LNCAP (cell line): ENCODE measurements around the gene CEMIP.

ENCODE experiments used
- TF ChIP-seq, protein P1 (sequence below): fragments of 450-650 bp; IDR thresholded peaks from 2 replicates; pipeline ENCODE4 v1.5.1; 2017; ENCODE audit warnings: mild to moderate bottlenecking

The CEMIP gene

DNA sequence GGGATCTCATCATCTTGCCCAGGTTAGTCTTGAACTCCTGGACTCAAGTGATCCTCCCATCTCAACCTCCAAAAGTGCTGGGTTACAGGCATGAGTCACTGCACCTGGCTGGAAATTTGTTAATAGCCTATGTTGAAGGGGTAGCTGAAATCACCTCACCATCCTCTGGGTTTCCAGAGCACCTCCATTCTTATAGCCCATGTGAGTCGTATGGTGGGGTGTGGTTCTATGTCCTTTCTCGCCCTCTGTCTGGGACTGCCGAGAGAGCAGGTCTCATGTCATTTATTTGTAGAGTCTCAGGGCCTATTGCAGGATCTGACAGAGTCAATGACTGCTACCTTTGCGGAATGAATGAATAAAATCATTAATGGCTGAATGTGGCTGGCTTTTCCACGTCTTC is 20.9 kb downstream of the CEMIP start:
- TF ChIP-seq, protein P1, sequence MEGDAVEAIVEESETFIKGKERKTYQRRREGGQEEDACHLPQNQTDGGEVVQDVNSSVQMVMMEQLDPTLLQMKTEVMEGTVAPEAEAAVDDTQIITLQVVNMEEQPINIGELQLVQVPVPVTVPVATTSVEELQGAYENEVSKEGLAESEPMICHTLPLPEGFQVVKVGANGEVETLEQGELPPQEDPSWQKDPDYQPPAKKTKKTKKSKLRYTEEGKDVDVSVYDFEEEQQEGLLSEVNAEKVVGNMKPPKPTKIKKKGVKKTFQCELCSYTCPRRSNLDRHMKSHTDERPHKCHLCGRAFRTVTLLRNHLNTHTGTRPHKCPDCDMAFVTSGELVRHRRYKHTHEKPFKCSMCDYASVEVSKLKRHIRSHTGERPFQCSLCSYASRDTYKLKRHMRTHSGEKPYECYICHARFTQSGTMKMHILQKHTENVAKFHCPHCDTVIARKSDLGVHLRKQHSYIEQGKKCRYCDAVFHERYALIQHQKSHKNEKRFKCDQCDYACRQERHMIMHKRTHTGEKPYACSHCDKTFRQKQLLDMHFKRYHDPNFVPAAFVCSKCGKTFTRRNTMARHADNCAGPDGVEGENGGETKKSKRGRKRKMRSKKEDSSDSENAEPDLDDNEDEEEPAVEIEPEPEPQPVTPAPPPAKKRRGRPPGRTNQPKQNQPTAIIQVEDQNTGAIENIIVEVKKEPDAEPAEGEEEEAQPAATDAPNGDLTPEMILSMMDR = no peak

DNA sequence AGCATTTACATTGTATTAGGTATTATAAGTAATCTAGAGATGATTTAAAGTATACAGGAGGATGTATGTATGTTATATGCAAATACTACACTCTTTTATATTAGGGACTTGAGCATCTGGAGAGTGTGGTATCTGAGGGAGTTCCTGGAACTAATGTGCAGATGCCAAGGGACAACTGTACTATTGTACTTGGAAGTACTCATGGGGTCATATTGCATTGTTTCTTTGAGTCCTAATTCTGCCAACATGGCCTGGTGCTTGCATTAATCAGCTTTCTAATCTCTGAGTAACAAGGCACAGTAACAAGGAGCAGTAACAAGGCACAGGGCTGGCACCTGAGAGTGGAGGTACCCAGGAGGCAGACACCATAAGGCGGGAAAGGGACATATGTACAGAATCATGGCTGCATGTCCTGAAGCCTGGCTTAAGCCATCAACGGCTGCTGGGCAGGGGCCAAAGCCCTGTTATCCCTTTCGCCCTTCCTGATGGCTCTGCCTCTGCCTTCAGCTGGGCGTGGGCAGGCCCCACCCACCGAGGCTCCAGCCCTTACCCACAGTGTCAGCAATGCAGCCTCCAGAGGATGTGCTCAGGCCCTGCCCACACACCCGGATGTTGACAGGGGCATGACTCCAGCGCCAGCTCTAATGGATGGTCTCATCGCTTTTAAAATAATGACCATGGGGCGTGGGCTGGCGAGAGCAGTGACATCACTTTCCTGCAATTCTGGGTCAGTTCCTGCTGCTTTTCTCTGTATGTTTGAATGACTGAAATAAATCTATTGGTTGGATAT is 22.9 kb downstream of the CEMIP start:
- TF ChIP-seq, protein P1 = no peak

DNA sequence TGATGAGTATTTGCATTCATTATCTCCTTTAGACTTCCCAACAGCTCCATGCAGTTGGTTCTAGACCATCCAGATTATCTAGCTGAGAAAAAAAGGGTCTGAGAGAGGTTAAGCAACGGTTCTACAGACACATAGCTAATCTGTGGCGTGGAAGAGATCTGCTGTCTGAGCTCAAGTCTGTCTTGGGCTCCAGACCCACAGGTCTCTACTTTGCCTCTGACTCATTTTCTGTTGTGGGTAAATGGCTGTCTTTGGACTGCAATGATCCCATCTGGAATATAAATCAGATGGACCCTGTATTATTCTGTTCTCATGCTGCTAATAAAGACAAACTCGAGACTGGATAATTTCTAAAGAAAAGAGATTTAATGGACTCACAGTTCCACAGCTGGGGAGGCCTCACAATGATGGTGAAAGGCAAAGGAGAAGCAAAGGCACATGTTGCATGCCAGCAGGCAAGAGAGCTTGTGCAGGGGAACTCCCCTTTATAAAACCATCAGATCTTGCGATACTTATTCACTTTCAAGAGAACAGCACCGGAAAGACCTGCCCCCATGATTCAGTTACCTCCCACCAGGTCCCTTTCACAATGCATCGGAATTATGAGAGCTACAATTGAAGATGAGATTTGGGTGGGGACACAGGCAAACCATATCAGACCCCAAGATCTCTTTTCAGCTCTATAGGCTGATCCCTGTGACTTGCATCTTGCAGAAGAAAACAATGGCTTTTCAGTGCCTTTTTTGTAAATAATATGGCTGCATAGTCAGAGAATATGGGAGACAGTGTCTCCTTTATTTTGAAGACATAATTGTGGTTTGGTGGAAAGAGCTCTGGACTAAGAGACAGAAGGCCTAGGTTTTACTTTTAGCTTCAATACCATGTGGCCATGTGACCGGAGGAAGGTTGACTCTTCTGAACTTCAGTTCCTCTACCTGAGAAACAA is 24.7 kb downstream of the CEMIP start:
- TF ChIP-seq, protein P1 = no peak

DNA sequence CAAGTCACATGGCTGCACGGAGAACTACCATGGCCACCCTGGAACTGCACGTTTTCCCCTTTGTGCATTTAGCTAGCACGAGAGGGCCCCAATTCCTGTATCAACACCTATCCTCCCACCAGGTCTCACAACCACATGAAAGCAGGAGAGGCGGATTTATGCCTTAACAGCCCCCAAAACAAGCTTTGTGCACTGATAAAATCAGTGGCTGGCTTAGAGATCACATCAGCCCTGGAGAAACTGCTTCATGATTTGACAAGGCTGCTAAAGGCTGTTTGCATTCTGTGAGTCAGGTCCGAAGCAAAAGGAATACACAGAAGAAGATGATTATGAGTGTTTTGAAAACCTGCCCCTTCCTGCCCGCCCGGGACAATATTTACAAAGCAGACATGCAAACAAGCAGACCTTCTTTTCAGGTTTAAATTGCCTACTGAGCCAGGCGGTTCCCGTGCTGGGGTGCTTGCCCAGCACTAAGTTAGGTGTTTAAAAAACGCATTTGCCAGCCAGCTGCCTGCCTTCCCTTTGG is 25.9 kb downstream of the CEMIP start:
- TF ChIP-seq, protein P1 = no peak

DNA sequence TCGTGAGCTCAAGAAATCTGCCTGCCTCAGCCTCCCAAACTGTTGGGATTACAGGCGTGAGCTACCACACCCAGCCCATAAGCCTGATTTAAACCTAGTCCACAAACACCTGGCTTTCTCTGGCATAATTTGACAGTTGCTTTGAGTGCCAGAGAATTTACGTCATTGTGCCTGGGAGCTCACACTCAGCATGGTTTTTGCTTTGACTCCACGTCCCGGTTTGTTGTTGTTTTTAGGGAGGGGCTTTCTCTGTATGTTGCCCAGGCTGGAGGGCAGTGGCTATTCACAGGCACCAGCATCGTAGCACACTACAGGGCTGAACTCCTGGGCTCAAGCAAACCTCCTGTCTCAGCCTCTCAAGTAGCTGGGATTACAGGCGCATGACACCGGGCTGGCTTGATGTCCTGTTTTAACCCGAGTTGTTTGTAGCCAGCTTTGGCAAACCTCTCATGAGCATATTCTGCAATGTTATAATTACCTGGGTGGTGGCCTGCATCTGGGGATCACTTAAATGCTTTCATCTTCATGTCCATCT is 32.7 kb downstream of the CEMIP start:
- TF ChIP-seq, protein P1 = no peak

DNA sequence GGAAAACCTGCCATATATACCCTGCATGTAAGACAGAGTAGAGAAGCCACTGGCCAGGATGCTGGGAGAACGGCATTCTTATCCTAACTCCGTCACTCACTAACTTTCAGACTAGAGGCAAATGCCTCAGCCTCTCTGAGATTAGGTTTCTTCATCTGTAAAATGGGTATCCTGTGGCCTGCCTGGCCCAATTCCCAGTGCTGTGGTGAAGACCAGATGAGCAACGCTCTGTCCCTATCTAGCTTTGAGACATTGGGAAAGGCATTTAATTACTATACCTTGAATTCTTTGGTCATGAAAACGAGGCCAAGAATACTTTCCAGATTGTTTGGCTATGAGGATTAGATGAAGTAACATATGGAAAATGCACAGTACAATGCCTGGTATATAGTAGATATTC is 35.9 kb downstream of the CEMIP start:
- TF ChIP-seq, protein P1 = no peak

DNA sequence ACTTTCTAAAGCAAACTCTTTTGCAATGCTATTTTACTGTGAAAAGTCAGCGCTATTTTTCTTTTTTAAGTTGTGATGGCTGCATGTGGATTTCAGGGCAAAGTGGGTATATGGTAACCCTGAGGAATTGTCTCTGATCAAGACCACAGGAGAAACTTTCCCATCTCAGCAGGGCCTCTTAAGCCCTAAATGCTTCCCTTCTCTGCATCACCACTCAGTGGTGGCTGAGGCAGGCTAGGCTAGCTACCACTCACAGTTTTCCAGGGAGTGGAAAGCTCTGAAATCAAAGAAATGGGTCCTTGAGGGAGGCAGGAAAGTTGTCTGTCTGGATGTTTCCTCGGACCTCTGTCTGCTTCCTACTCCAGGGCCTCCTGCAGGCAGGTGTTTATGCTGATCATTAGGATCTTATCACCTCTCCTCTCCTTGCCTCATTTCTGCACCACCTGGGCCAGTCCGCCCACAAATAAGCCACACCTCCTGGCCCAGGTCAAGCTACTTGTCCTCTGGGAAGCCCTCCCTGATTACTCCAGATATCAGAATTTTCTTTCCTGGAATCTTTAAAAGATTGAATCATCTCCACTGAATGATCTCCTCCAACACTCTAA is 37.0 kb downstream of the CEMIP start:
- TF ChIP-seq, protein P1 = no peak
